GM12878 (cell line): ENCODE measurements around the gene LDLRAD4. TPM values are rescaled to one million over a fixed set of nuclear protein-coding genes. Genes with fewer than 3 reads are reported as not detected.

ENCODE experiments used
- CEBPB ChIP-seq, 2 experiments: fragments of 150-350 bp in 1 of 2; IDR thresholded peaks; 2 replicates each; pipeline ENCODE4 v1.6.1; 2012 to 2014; ENCODE audit warnings: low read depth in 2 of 2, low read length in 2 of 2, borderline replicate concordance in 1 of 2, inconsistent platforms in 1 of 2
- CUX1 ChIP-seq: IDR thresholded peaks from 2 replicates; pipeline ENCODE4 v1.6.1; 2012; ENCODE audit warnings: improper control_type of control experiment, low read depth, low read length; ENCODE audit not compliant: insufficient replicate concordance
- GATAD2B ChIP-seq: fragments of 450-650 bp; conservative IDR thresholded peaks from 2 replicates; pipeline ENCODE4 v1.6.1; 2017; ENCODE audit warnings: low read depth, mild to moderate bottlenecking, moderate library complexity
- HDAC2 ChIP-seq: fragments of 200-600 bp; sonication (generic); IDR thresholded peaks from 2 replicates; pipeline ENCODE4 v1.6.1; 2017
- HSF1 ChIP-seq: fragments of 150-350 bp; IDR thresholded peaks from 2 replicates; pipeline ENCODE4 v1.6.1; 2014; ENCODE audit warnings: mild to moderate bottlenecking, low read depth, low read length
- IRF3 ChIP-seq: fragments of 450-650 bp; IDR thresholded peaks from 2 replicates; pipeline ENCODE4 v1.6.1; 2014; ENCODE audit warnings: mild to moderate bottlenecking
- IRF4 ChIP-seq: IDR thresholded peaks from 2 replicates; pipeline ENCODE4 v1.6.1; 2011; ENCODE audit warnings: low read depth, low read length
- NBN ChIP-seq: fragments of 450-650 bp; IDR thresholded peaks from 2 replicates; pipeline ENCODE4 v1.6.1; 2016
- RELA ChIP-seq: fragments of 450-650 bp; IDR thresholded peaks from 2 replicates; pipeline ENCODE4 v1.8.0; 2014; ENCODE audit warnings: borderline replicate concordance; ENCODE audit not compliant: partially characterized antibody
- RUNX3 ChIP-seq: IDR thresholded peaks from 2 replicates; pipeline ENCODE4 v1.6.1; 2012; ENCODE audit warnings: low read length, inconsistent platforms
- SREBF1 ChIP-seq: IDR thresholded peaks from 2 replicates; pipeline ENCODE4 v1.6.1; 2012; ENCODE audit warnings: mild to moderate bottlenecking, low read length
- ZNF274 ChIP-seq: IDR thresholded peaks from one replicate; pipeline ENCODE4 v1.8.0; 2011; ENCODE audit not compliant: insufficient read length, insufficient read depth
- ZNF384 ChIP-seq: IDR thresholded peaks from 2 replicates; pipeline ENCODE4 v1.6.1; 2012; ENCODE audit warnings: low read depth, mild to moderate bottlenecking, low read length, improper control_type of control experiment, borderline replicate concordance
- polyA plus RNA-seq, 11 experiments: library from polyadenylated mRNA; depleted of rRNA in 4 of 11; unstranded in 6 of 11; stranded (reverse) in 5 of 11; fragments of >200 nt; fragmentation: Nextera tagmentation in 4 of 11; fragmentation: Illumina TruSeq in 1 of 11; extraction: Ambion mirVana in 4 of 11; extraction: Trizol in 1 of 11; gene quantifications; 1 replicate in 1 of 11; 2 replicates in 10 of 11; pipeline versions ENCODE4 v1.2.1 to v1.2.3, GENCODE V29; 2011 to 2016; ENCODE audit warnings: inconsistent platforms in 2 of 11, missing spikeins in 2 of 11, low read depth in 1 of 11
- total RNA-seq, 4 experiments: library from RNA; depleted of rRNA in 3 of 4; stranded (reverse); fragments of >200 nt in 3 of 4; fragmentation: Illumina TruSeq in 1 of 4; extraction: Trizol in 1 of 4; gene quantifications; 2 replicates each; pipeline versions ENCODE4 v1.2.1 to v1.2.3, GENCODE V29; 2013 to 2021
- TF ChIP-seq, protein P1 (sequence below): IDR thresholded peaks from 2 replicates; pipeline ENCODE4 v1.6.1; 2011; ENCODE audit warnings: borderline replicate concordance, low read depth, mild to moderate bottlenecking, moderate library complexity, mixed read lengths, low read length; ENCODE audit not compliant: insufficient read depth; ENCODE audit errors: extremely low read length
- TF ChIP-seq, protein P2 (sequence below): fragments of 450-650 bp; IDR thresholded peaks from 2 replicates; pipeline ENCODE4 v1.6.1; 2016; ENCODE audit warnings: mild to moderate bottlenecking

LDLRAD4 gene
- total and polyA plus RNA-seq, 10 of the 15 experiments (the other 5 are each of a cell fraction or from before 2014, with no cell fraction given) = 2.7 to 16.8 (median 11.2) TPM

DNA sequence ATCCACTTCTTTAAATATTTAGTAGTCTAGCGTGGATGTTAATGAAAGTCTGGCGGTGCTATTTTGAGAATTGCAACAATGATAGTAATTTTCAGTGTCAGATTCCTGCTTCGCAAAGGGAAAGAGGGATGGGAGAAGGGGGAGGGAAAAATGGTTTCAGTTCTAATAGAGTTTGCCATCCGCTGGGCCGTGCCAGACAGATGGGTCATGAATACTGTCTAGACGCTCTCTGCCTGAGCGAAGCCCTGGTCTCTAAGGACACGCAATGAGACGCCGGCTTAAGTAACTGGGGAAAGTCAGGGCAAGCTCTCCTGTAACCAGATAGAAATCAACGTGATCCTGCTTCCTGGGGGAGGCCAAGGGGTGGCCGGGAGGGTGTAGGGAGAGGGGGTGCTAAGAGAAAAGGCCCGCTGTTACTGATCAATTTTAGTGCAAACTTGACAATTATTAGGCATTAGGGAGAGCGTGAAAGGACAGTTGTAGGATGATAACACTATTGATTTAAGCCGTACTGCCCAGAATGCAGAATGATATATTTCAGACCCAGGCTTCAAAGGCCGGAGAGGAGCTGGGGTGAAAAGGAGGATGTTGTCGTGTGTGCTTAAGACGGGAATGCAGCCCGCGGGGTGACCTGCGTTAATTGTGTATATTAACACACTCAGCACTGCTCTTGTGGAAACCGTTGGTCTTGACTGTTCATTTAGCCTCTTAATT lies 229.2 kb downstream of the LDLRAD4 start (continued):
- TF ChIP-seq ZNF274 = no peak
- TF ChIP-seq, protein P1, sequence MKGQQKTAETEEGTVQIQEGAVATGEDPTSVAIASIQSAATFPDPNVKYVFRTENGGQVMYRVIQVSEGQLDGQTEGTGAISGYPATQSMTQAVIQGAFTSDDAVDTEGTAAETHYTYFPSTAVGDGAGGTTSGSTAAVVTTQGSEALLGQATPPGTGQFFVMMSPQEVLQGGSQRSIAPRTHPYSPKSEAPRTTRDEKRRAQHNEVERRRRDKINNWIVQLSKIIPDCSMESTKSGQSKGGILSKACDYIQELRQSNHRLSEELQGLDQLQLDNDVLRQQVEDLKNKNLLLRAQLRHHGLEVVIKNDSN = no peak
- TF ChIP-seq HDAC2 = no peak
- TF ChIP-seq IRF3 = no peak
- TF ChIP-seq CEBPB (IDR thresholded peaks at IDR 0.05; ENCODE audit: borderline replicate concordance in 1 of 2, low read depth in 2 of 2, low read length in 2 of 2) = no peak
- TF ChIP-seq, protein P2, sequence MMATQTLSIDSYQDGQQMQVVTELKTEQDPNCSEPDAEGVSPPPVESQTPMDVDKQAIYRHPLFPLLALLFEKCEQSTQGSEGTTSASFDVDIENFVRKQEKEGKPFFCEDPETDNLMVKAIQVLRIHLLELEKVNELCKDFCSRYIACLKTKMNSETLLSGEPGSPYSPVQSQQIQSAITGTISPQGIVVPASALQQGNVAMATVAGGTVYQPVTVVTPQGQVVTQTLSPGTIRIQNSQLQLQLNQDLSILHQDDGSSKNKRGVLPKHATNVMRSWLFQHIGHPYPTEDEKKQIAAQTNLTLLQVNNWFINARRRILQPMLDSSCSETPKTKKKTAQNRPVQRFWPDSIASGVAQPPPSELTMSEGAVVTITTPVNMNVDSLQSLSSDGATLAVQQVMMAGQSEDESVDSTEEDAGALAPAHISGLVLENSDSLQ = no peak
- TF ChIP-seq SREBF1 = no peak
- no peak for TF ChIP-seq NBN
- no peak for TF ChIP-seq RELA
- no peak for TF ChIP-seq GATAD2B
- no peak for TF ChIP-seq HSF1
- no peak for TF ChIP-seq RUNX3
- TF ChIP-seq CUX1 = no peak
- no peak for TF ChIP-seq IRF4
- TF ChIP-seq ZNF384 = no peak
